Activated T-cell treated with anti-CD3 and anti-CD28 coated beads, Interleukin-2, amount 50 U/mL, for 1 hour (primary cell): ENCODE results near the gene TOM1L1.

Source experiments
- DNase-seq: peaks from one replicate; pipeline ENCODE4 v3.0.0-alpha.2; 2020

Gene TOM1L1

GRCh38 chr17:55002458-55002857, 101.8 kb downstream of the TOM1L1 start:
- no peak for DNase-seq

- DNase-seq = no peak
Observed at GRCh38 chr17:55004484-55004883, 103.8 kb downstream of the TOM1L1 start.

- no peak for DNase-seq
Observed at GRCh38 chr17:55005520-55005919, 104.9 kb downstream of the TOM1L1 start.
